PC-3 (cell line): Measurements from ENCODE around the gene SCAMP3. TPM values are rescaled to one million over a fixed set of nuclear protein-coding genes. Genes with fewer than 3 reads are reported as not detected.
A peak's percentile ranks its signal among the peaks of the same experiment; 100 is the strongest.

Experiments
- ATAC-seq: fragments of 200-7000 bp; cut with Tn5 transposase; 2 replicates; pipeline ENCODE4 v1.9.1; 2020; ENCODE audit warnings: mild to moderate bottlenecking, moderate library complexity
- BruUV-seq: library from RNA; stranded (reverse); fragments of 400-500 nt; replicated peaks from 2 replicates; lab custom pipeline; 2021; lab: Mats Ljungman, UMichigan
- CTCF ChIA-PET: fragments of 300-600 bp; sonication (Branson Sonifier 250); formaldehyde crosslinking; loops from one replicate; lab custom pipeline; 2022; ENCODE audit warnings: antibody characterized with exemption; lab: Charles Lee
- POLR2A ChIA-PET: fragments of 300-600 bp; sonication (Branson Sonifier 250); formaldehyde crosslinking; loops from one replicate; lab custom pipeline; 2022; ENCODE audit warnings: antibody characterized with exemption; ENCODE audit not compliant: unreplicated experiment; lab: Charles Lee
- DNase-seq: peaks from one replicate; pipeline ENCODE4 v3.0.0-alpha.2; 2015
- H2AFZ ChIP-seq: fragments of 300-600 bp; sonication (generic); 2 replicates; pipeline ENCODE4 v1.6.0; 2016; ENCODE audit warnings: antibody characterized with exemption, low read length
- H3F3A ChIP-seq: fragments of 300-600 bp; sonication (generic); one replicate; pipeline ENCODE4 v1.6.0; 2017; ENCODE audit warnings: antibody characterized with exemption, low read length, control low read depth, mild to moderate bottlenecking; ENCODE audit not compliant: unreplicated experiment
- H3K27ac ChIP-seq: fragments of 300-600 bp; sonication (generic); 2 replicates; pipeline ENCODE4 v1.5.1; 2016; ENCODE audit warnings: mild to moderate bottlenecking, low read length
- H3K27me3 ChIP-seq: fragments of 300-600 bp; sonication (generic); 2 replicates; pipeline ENCODE4 v1.6.1; 2016; ENCODE audit warnings: low read length, mixed read lengths
- H3K36me3 ChIP-seq: fragments of 300-600 bp; sonication (generic); 2 replicates; pipeline ENCODE4 v1.6.1; 2016; ENCODE audit warnings: low read depth, mixed run types, low read length, mixed read lengths
- H3K4me1 ChIP-seq: fragments of 300-600 bp; sonication (generic); 2 replicates; pipeline ENCODE4 v1.5.1; 2016; ENCODE audit warnings: low read length; ENCODE audit not compliant: insufficient read depth
- H3K4me2 ChIP-seq: fragments of 300-600 bp; sonication (generic); 2 replicates; pipeline ENCODE4 v1.6.0; 2016; ENCODE audit warnings: low read length
- H3K4me3 ChIP-seq: fragments of 300-600 bp; sonication (generic); 2 replicates; pipeline ENCODE4 v1.5.1; 2016; ENCODE audit warnings: mild to moderate bottlenecking, low read length, mixed read lengths
- H3K79me2 ChIP-seq: fragments of 300-600 bp; sonication (generic); 2 replicates; pipeline ENCODE4 v1.6.1; 2017; ENCODE audit warnings: low read length, mixed read lengths
- H3K9ac ChIP-seq: fragments of 300-600 bp; sonication (generic); 2 replicates; pipeline ENCODE4 v1.6.0; 2016; ENCODE audit warnings: mild to moderate bottlenecking, low read length
- H3K9me2 ChIP-seq: fragments of 300-600 bp; sonication (generic); replicated peaks from 2 replicates; pipeline ENCODE4 v1.6.1; 2016; ENCODE audit warnings: mixed run types, low read length, mixed read lengths
- H3K9me3 ChIP-seq: fragments of 300-600 bp; sonication (generic); 2 replicates; pipeline ENCODE4 v1.6.1; 2016; ENCODE audit warnings: low read length, mixed read lengths
- H4K20me1 ChIP-seq: fragments of 300-600 bp; sonication (generic); 2 replicates; pipeline ENCODE4 v1.6.1; 2016; ENCODE audit warnings: low read length, mixed read lengths
- CTCF ChIP-seq: fragments of 300-600 bp; sonication (generic); conservative IDR thresholded peaks from 2 replicates; pipeline ENCODE4 v1.5.1; 2017; ENCODE audit warnings: antibody characterized with exemption, low read depth, mild to moderate bottlenecking, low read length
- EZH2 ChIP-seq: fragments of 300-600 bp; sonication (generic); IDR thresholded peaks from one replicate; pipeline ENCODE4 v1.6.1; 2017; ENCODE audit warnings: antibody characterized with exemption, mild to moderate bottlenecking, low read length; ENCODE audit not compliant: unreplicated experiment
- EZH2phosphoT487 ChIP-seq: fragments of 300-600 bp; sonication (generic); IDR thresholded peaks from 2 replicates; pipeline ENCODE4 v1.6.1; 2018; ENCODE audit warnings: mild to moderate bottlenecking, antibody characterized with exemption, low read length, borderline replicate concordance
- intact Hi-C: fragments of 100-400 bp; cut with micrococcal nuclease; formaldehyde crosslinking; loops from 2 replicates; pipeline ENCODE4 v1.9.0; 2023
- total RNA-seq: library from RNA; depleted of rRNA; stranded (reverse); fragments of >200 nt; gene quantifications from 2 replicates; pipeline ENCODE4 v1.2.3, GENCODE V29; 2014

The SCAMP3 gene
- total RNA-seq, 1 experiment from 2014 or later = 219 TPM

- peak; percentile 83 for DNase-seq
- Histone ChIP-seq H3K4me1 (peaks cover 26% of the 10 kb centered on the region), H3K4me3 (peak within 1 kb of the TSS; percentile 98), H2AFZ (peak within 1 kb of the TSS; percentile 92), H3K9me3 (no peaks in the 10 kb centered on the region), H3K36me3 (no peaks in the 10 kb centered on the region; the same call in 1 of the 2 replicates), H4K20me1 (no peaks in the 10 kb centered on the region), H3K79me2 (peaks cover 12% of the 10 kb centered on the region), H3K4me2 (peak within 1 kb of the TSS; percentile 95), H3K9ac (peak within 1 kb of the TSS; percentile 98), H3K27ac (peak within 1 kb of the TSS; percentile 90), H3K9me2 (no peaks in the 10 kb centered on the region), H3F3A (no peaks in the 10 kb centered on the region), H3K27me3 (no peaks in the 10 kb centered on the region)
- peak; percentile 78 for ATAC-seq
- POLR2A ChIA-PET = interaction anchor here (0.6 to 1.0 kb wide), 3 partner anchors 15 to 54 kb away, joined by 3 to 8 read pairs (median 3); no protein-coding TSS in a partner anchor
- CTCF ChIA-PET = interaction anchor here (1.0 to 2.0 kb wide), 3 partner anchors 15 to 52 kb away, joined by 4 to 12 read pairs (median 4); partner anchors contain the start of gene KRTCAP2
- TF ChIP-seq CTCF = no peak
- TF ChIP-seq EZH2phosphoT487 = no peak
- TF ChIP-seq EZH2 = no peak
- intact Hi-C loops = loop anchor here (5.0 kb wide), 1 partner anchor 34 kb away; a partner anchor contains a TSS
- BruUV-seq = no TSS peak
Measured at GRCh38 chr1:155208541-155209311, 53.4 kb downstream of the SCAMP3 start, which contains the start of gene MTX1. Gene MTX1 (plus strand): TSS chr1:155208695. CDS start chr1:155208805, 110 bp downstream.

- peaks cover 26% of the 10 kb centered on the region for H3K4me1 ChIP-seq
- no peaks in the 10 kb centered on the region for H3K27me3 ChIP-seq
- H3K9me2 ChIP-seq = no peaks in the 10 kb centered on the region
- DNase-seq (peak; percentile 19), ATAC-seq (peak; percentile 8)
- H3F3A ChIP-seq = no peaks in the 10 kb centered on the region
- H3K4me3 ChIP-seq = peak within 1 kb of the TSS; percentile 98
- TF ChIP-seq CTCF (no peak), EZH2phosphoT487 (no peak)
- ChIA-PET POLR2A (interaction anchor here (0.6 to 1.0 kb wide), 5 partner anchors 14 to 101 kb away, joined by 3 to 8 read pairs (median 7); partner anchors contain the start of genes FDPS and KRTCAP2), CTCF (interaction anchor here (0.6 to 2.0 kb wide), 4 partner anchors 14 to 651 kb away, joined by 5 to 12 read pairs (median 7); partner anchors contain the start of gene KRTCAP2)
- peak within 1 kb of the TSS; percentile 95 for H3K4me2 ChIP-seq
- H3K36me3 ChIP-seq = no peaks in the 10 kb centered on the region; the same call in 1 of the 2 replicates
- H3K27ac ChIP-seq = peak within 1 kb of the TSS; percentile 90
- H4K20me1 ChIP-seq = no peaks in the 10 kb centered on the region
- H2AFZ ChIP-seq = peak within 1 kb of the TSS; percentile 92
- TSS peak; percentile 72 for BruUV-seq
- peaks cover 12% of the 10 kb centered on the region for H3K79me2 ChIP-seq
- intact Hi-C loops = loop anchor here (1.0 to 5.0 kb wide), 3 partner anchors 19 to 117 kb away; a partner anchor contains a TSS
- H3K9me3 ChIP-seq = no peaks in the 10 kb centered on the region
- peak within 1 kb of the TSS; percentile 98 for H3K9ac ChIP-seq
Measured at GRCh38 chr1:155207806-155208540, 54.2 kb downstream of the SCAMP3 start, which contains the start of gene THBS3. Gene THBS3 (minus strand): TSS chr1:155207897. CDS start chr1:155207876, 21 bp downstream.
